ENCODE data around the gene ZNF202. TPM values are rescaled to one million over a fixed set of nuclear protein-coding genes. Genes with fewer than 3 reads are reported as not detected.

The ZNF202 gene
- total and polyA plus RNA-seq, 2 of the 13 experiments (the other 11 are each of a cell fraction or from before 2014, with no cell fraction given) = 7.7 to 7.9 TPM

DNA sequence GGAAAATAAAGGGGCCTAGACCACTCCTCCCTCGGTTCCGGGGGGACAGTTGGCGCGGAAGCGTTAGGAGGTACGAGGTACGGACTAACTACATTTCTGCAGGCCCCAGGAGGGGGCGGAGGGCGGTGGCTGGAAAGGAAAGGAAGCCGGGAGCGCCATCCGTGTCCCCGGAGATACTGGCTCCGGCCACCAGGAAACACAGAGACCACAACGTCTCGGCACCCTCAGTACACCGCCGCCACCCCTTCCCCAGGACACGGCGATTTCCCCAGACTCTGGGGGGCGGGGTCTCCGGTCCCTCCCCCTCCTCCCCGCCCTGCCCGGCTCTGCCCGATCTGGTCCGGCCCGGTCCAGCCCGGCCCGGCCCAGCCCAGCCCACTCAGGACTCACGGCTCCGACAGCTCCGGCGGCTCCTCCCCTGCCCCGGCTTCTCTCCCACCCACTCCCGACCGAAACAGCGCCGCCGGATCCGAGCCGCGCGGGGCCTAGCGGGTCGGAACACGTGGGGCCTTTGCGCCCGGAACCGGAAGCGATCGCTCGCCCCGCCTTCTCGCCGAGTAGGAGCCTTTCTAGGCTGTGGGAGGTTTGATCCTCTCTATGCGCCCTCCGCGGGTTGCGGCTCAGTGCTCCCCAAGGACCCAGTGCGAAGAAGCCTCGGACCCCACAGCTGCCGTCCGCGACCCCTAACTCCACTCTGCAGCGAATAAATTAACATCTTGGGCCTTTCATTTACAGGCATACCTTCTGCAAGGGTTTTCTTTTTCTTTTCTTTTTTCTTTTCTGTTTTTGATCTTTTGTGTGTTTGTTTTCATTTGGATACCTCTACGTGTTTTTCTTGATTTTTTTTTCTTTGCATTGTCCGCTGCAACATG is at the start of gene ZNF202 (continued):
- TF ChIP-seq ZBTB14 (CRISPR knock-in tag; IDR thresholded peaks at IDR 0.05) (no peak), NFRKB (IDR thresholded peaks at IDR 0.05) (no peak), ZNF883 (CRISPR knock-in tag; IDR thresholded peaks at IDR 0.05; ENCODE audit: not compliant biosample characterization) (peak; percentile 88), ZNF224 (CRISPR knock-in tag; IDR thresholded peaks at IDR 0.05) (no peak), ETV5 (CRISPR knock-in tag; IDR thresholded peaks at IDR 0.05; ENCODE audit: borderline replicate concordance) (peak; percentile 38; the same call in 1 of the 2 replicates), HOXD1 (CRISPR knock-in tag; IDR thresholded peaks at IDR 0.05) (0 out of 2 replicates have a peak, but pooled peaks have one; percentile 46), ZNF615 (CRISPR knock-in tag; IDR thresholded peaks at IDR 0.05; ENCODE audit: borderline replicate concordance) (no peak), NRL (CRISPR knock-in tag; IDR thresholded peaks at IDR 0.05; ENCODE audit: borderline replicate concordance) (peak; percentile 17; the same call in 1 of the 2 replicates), FIP1L1 (IDR thresholded peaks at IDR 0.05; ENCODE audit: borderline replicate concordance, insufficient read depth, low read depth, low read length) (no peak), TEAD2 (CRISPR knock-in tag; IDR thresholded peaks at IDR 0.05) (no peak), ZNF230 (CRISPR knock-in tag; IDR thresholded peaks at IDR 0.05) (peak; percentile 60; the same call in 1 of the 2 replicates), NR1H2 (CRISPR knock-in tag; IDR thresholded peaks at IDR 0.05; ENCODE audit: borderline replicate concordance, low read depth) (no peak), MTA1 (CRISPR knock-in tag; IDR thresholded peaks at IDR 0.05; ENCODE audit: borderline replicate concordance) (peak; percentile 40; the same call in 1 of the 2 replicates), ZNF574 (CRISPR knock-in tag; IDR thresholded peaks at IDR 0.05) (peak; percentile 100), ZNF709 (CRISPR knock-in tag; IDR thresholded peaks at IDR 0.05) (peak; percentile 61; the same call in 1 of the 2 replicates), ZNF143 (CRISPR knock-in tag; IDR thresholded peaks at IDR 0.05) (peak; percentile 71), FOSL2 (CRISPR knock-in tag; IDR thresholded peaks at IDR 0.05) (peak; percentile 32; the same call in 1 of the 2 replicates), ZNF616 (CRISPR knock-in tag; IDR thresholded peaks at IDR 0.05; ENCODE audit: low read depth) (no peak), ZC3H13 (CRISPR knock-in tag; IDR thresholded peaks at IDR 0.05) (peak; percentile 30; the same call in 1 of the 2 replicates), ZNF207 (IDR thresholded peaks at IDR 0.05; ENCODE audit: borderline replicate concordance) (no peak)
- TF ChIP-seq, protein P1, sequence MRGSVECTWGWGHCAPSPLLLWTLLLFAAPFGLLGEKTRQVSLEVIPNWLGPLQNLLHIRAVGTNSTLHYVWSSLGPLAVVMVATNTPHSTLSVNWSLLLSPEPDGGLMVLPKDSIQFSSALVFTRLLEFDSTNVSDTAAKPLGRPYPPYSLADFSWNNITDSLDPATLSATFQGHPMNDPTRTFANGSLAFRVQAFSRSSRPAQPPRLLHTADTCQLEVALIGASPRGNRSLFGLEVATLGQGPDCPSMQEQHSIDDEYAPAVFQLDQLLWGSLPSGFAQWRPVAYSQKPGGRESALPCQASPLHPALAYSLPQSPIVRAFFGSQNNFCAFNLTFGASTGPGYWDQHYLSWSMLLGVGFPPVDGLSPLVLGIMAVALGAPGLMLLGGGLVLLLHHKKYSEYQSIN (CRISPR knock-in tag; IDR thresholded peaks at IDR 0.05; ENCODE audit: borderline replicate concordance) = no peak
